Activated T-cell treated with anti-CD3 and anti-CD28 coated beads, Interleukin-2, amount 50 U/mL, for 24 hours (primary cell): ENCODE data around the gene NAALADL2.
"Not testable (repeated sequence)": the region's sequence is repeated elsewhere in the genome, so short reads cannot be mapped to it uniquely, and the experiment has no call there.

ENCODE experiments used
- DNase-seq: peaks from one replicate; pipeline ENCODE4 v3.0.0-alpha.2; 2020
- H3K27ac Mint-ChIP-seq: 2 replicates; pipeline ENCODE4 v1.8.0; 2020; ENCODE audit warnings: mild to moderate bottlenecking, mixed read lengths
- H3K27me3 Mint-ChIP-seq: 2 replicates; pipeline ENCODE4 v1.8.0; 2020; ENCODE audit warnings: mixed read lengths
- H3K36me3 Mint-ChIP-seq: 2 replicates; pipeline ENCODE4 v1.8.0; 2020; ENCODE audit warnings: low read depth, mixed read lengths
- H3K4me1 Mint-ChIP-seq: 2 replicates; pipeline ENCODE4 v1.8.0; 2020; ENCODE audit warnings: low read depth, mixed read lengths
- H3K4me3 Mint-ChIP-seq: 2 replicates; pipeline ENCODE4 v1.8.0; 2020; ENCODE audit warnings: mild to moderate bottlenecking, moderate library complexity, mixed read lengths
- H3K9me3 Mint-ChIP-seq: 2 replicates; pipeline ENCODE4 v1.8.0; 2020; ENCODE audit warnings: mixed read lengths

The NAALADL2 gene

GRCh38 chr3:175093748-175094147, 234.6 kb downstream of the NAALADL2 start:
- DNase-seq: no peak
- Mint-ChIP-seq H3K27ac (no peak overlapping the region), H3K27me3 (no peaks in the 10 kb centered on the region), H3K4me1 (no peaks in the 10 kb centered on the region), H3K9me3 (no peaks in the 10 kb centered on the region), H3K4me3 (no peak overlapping the region), H3K36me3 (no peaks in the 10 kb centered on the region)

DNA sequence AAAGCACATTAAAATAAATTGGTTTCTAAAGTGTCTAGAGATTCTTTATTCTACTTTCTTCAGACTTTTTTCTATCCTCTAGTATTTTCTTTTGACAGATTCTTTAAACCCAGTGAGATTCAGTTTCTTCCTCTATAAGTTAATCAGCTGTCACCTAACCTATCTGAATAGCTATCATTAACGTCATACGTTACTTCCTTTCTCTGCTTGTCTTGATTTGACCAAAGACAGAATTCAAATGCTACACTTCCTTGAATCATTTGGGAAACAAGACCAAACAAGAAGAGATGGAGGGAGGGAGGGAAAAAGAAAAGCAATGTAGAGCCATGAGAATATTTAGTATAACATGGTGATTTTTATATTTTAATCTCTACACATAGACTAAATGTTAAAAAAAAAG, 235.2 kb downstream of the NAALADL2 start:
- Mint-ChIP-seq H3K27me3 (no peaks in the 10 kb centered on the region), H3K9me3 (no peaks in the 10 kb centered on the region), H3K36me3 (no peaks in the 10 kb centered on the region), H3K27ac (no peak overlapping the region), H3K4me3 (no peak overlapping the region), H3K4me1 (no peaks in the 10 kb centered on the region)
- no peak for DNase-seq

DNA sequence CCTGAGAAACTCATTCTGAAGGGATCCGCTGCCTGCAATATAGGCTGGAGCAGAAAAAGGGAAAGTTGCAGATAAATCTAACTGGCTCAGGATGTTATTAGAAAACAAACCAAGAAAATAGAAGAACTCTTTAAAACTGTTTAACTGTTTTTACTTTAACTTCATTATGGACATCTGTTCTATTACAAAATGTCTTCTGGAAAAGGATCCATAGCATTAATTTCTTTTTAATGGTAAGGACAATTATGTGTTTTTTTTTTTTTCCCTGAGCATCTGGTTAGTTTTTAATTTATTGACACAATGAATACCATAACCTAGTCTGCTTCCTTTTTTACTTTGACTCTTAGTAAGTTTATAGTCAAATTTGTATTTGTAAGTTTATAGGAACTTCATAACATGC, 239.5 kb downstream of the NAALADL2 start:
- Mint-ChIP-seq H3K9me3 (no peaks in the 10 kb centered on the region), H3K4me3 (no peak overlapping the region), H3K4me1 (no peaks in the 10 kb centered on the region), H3K27me3 (no peaks in the 10 kb centered on the region), H3K27ac (no peak overlapping the region), H3K36me3 (no peaks in the 10 kb centered on the region)
- DNase-seq: no peak

DNA sequence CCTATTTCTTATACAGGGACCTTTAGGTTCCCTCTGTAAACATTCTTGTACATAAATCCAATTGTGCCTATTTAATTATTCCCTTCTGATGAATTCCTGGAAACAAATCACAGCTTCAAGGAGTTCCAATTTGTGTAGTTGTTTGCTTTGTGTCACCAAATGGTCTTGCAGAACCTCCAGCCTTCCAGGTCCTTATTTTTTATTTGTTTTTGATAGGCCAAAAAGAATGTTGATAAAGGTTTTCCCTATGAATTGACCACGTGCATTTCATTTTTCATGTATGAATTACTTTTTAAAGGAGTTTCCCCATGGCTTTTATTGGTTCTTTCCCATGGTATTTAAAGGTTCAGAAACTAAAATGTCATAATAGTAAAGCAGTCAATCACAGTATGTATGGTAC, 243.0 kb downstream of the NAALADL2 start:
- no peaks in the 10 kb centered on the region for H3K4me1 Mint-ChIP-seq
- H3K36me3 Mint-ChIP-seq: no peaks in the 10 kb centered on the region
- no peaks in the 10 kb centered on the region for H3K9me3 Mint-ChIP-seq
- no peak overlapping the region for H3K4me3 Mint-ChIP-seq
- DNase-seq: no peak
- H3K27me3 Mint-ChIP-seq: no peaks in the 10 kb centered on the region
- no peak overlapping the region for H3K27ac Mint-ChIP-seq

DNA sequence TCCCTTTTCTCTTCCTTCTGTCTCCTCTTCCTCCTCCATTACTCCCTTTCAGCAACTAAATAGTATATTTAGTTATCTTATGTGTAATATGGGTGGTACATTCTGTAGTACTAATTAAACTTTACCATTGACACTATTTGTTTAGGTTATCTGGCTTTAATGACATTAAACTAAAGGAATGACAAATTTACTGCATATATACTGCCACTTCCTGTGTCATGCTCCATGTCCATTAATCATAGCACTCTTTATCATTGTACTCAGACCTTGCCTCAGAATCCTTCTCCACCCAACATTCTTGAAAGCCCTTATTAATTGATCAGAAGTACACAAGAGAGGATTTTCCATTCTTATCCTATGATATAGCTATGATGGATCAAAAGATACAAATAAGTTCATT, 244.2 kb downstream of the NAALADL2 start:
- Mint-ChIP-seq H3K4me3 (no peak overlapping the region), H3K27me3 (no peaks in the 10 kb centered on the region), H3K27ac (no peak overlapping the region), H3K36me3 (no peaks in the 10 kb centered on the region), H3K4me1 (no peaks in the 10 kb centered on the region), H3K9me3 (no peaks in the 10 kb centered on the region)
- no peak for DNase-seq

DNA sequence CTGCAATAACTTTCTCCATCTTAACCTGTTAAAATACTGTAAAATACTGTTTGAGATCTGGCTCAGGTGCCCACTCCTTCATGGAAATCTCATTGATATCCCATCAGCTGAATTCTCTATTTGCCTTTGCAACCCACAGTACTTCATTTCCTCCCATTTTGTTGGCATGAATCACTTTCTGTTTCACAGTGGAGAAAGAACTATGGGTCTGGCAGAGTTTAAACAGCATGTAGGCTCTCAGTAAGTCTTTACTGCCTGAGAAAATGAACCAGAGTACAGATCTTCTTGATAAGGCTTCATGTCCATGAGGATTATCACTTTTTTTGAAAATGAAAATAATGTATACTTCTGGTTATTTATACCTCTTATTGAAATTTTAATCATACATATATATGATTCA, 245.9 kb downstream of the NAALADL2 start:
- H3K27ac Mint-ChIP-seq: no peak overlapping the region
- H3K9me3 Mint-ChIP-seq: no peaks in the 10 kb centered on the region
- H3K27me3 Mint-ChIP-seq: no peaks in the 10 kb centered on the region
- DNase-seq: no peak
- H3K36me3 Mint-ChIP-seq: no peaks in the 10 kb centered on the region
- no peak overlapping the region for H3K4me3 Mint-ChIP-seq
- no peaks in the 10 kb centered on the region for H3K4me1 Mint-ChIP-seq

- H3K4me3 Mint-ChIP-seq: no peak overlapping the region
- no peaks in the 10 kb centered on the region for H3K4me1 Mint-ChIP-seq
- no peaks in the 10 kb centered on the region for H3K36me3 Mint-ChIP-seq
- no peak overlapping the region for H3K27ac Mint-ChIP-seq
- H3K27me3 Mint-ChIP-seq: no peaks in the 10 kb centered on the region
- no peak for DNase-seq
- H3K9me3 Mint-ChIP-seq: no peaks in the 10 kb centered on the region
Observed at GRCh38 chr3:175107231-175107630, 248.1 kb downstream of the NAALADL2 start.

DNA sequence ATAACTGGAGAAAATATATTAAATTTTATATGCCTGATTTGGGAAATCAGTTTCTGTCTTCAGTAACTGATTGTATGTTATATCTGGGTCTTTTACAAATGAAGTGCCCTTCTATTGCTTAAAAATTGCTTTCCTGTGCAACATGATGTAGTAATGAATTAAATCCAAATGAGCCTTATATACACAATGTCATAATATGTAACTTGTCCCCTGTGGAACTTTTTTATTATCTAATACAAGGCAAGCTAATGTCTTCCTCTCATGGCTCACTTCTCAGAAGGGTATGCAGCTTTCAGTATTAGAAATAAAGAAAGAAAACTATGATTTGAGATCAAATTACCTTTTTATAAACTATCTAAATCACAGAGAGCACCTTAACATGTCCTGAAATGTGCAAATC, 248.9 kb downstream of the NAALADL2 start:
- Mint-ChIP-seq H3K4me3 (no peak overlapping the region), H3K9me3 (no peaks in the 10 kb centered on the region), H3K27ac (no peak overlapping the region)

DNA sequence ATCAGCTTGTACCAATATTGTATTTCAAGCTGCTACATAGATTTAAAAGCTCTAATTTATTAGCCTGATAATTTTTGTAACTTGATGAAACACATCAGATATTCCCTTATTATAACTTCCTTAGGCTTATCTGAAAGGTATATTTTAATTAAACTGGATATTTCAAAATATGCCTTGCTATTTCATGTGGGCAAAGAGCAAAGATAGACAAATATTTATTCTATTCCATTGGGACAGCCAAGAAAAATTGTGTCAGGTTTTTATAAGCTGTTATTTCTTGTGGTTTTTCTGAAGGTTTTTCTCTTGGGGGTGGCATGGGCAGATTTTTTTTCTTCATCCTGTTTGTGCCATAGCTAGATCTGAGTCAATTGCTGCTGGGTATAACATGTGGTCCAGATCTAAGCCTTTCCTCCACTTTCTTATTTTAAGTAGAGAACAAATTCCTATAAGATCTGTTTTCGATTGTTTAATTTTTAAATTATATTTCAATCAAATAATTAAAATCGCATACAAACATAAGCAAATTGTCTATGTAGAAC, 249.5 kb downstream of the NAALADL2 start:
- H3K4me1 Mint-ChIP-seq: no peaks in the 10 kb centered on the region
- no peak overlapping the region for H3K4me3 Mint-ChIP-seq
- no peaks in the 10 kb centered on the region for H3K36me3 Mint-ChIP-seq
- H3K27ac Mint-ChIP-seq: no peak overlapping the region
- DNase-seq: no peak
- no peaks in the 10 kb centered on the region for H3K9me3 Mint-ChIP-seq
- H3K27me3 Mint-ChIP-seq: no peaks in the 10 kb centered on the region

More for the DNA sequence above, 248.9 kb downstream of the NAALADL2 start:
- no peaks in the 10 kb centered on the region for H3K27me3 Mint-ChIP-seq
- DNase-seq: no peak
- no peaks in the 10 kb centered on the region for H3K4me1 Mint-ChIP-seq
- no peaks in the 10 kb centered on the region for H3K36me3 Mint-ChIP-seq

DNA sequence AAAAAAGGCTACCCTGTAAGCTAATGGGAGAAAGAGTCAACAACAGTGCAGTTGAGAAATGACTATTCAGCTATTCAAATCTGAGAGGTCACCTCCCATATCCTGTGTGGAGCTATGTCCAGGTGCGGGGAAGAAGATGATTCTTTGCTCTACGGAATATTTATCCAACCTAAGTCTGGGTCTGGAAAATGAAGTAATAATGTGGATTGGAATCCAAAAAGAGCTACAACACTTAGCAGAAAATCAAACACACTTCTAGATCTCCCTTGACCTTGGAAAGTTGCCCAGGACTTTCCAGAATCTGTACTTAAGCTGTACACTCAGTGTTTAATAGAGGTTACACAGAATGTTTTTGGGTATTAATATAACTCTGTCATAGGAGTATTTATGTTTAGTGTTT, 251.9 kb downstream of the NAALADL2 start:
- no peaks in the 10 kb centered on the region for H3K36me3 Mint-ChIP-seq
- no peak overlapping the region for H3K27ac Mint-ChIP-seq
- H3K27me3 Mint-ChIP-seq: no peaks in the 10 kb centered on the region
- no peaks in the 10 kb centered on the region for H3K9me3 Mint-ChIP-seq
- no peak for DNase-seq
- no peak overlapping the region for H3K4me3 Mint-ChIP-seq
- H3K4me1 Mint-ChIP-seq: no peaks in the 10 kb centered on the region

DNA sequence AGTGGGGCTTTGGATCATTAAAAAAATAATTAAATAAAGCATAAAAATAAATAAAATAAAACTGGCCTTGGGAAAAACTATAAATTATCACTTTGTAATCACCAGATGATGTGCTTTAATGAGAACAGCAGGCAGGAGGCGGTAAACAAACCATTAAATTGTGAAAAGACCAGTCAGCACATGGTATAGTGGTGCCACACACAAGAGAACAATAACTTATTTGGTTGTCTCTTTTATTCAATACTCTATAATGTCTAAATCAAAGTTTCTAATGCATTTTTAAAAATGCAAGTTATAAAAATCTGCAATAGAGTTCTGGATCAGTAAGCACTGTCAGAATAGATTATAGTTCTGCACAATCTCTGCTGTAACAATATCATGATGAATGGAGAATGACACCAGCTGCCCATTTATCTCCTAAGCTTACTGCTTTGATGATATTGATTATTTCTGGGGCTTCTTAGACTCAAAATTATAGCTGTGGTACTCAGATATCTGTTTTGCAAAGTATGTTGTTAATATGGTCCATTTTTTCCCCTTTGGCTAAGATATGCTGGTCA, 259.3 kb downstream of the NAALADL2 start:
- Mint-ChIP-seq H3K9me3 (peaks cover 2% of the 10 kb centered on the region), H3K27ac (no peak overlapping the region), H3K36me3 (no peaks in the 10 kb centered on the region), H3K4me3 (no peak overlapping the region), H3K27me3 (no peaks in the 10 kb centered on the region), H3K4me1 (no peaks in the 10 kb centered on the region)
- DNase-seq: no peak

- no peak for DNase-seq
- Mint-ChIP-seq H3K4me3 (no peak overlapping the region), H3K9me3 (peaks cover 2% of the 10 kb centered on the region), H3K27ac (no peak overlapping the region), H3K36me3 (no peaks in the 10 kb centered on the region), H3K4me1 (no peaks in the 10 kb centered on the region), H3K27me3 (no peaks in the 10 kb centered on the region)
Observed at GRCh38 chr3:175121225-175121624, 262.1 kb downstream of the NAALADL2 start.

- no peak overlapping the region for H3K4me3 Mint-ChIP-seq
- no peaks in the 10 kb centered on the region for H3K27me3 Mint-ChIP-seq
- no peak overlapping the region for H3K27ac Mint-ChIP-seq
- no peak for DNase-seq
- H3K9me3 Mint-ChIP-seq: no peaks in the 10 kb centered on the region
- no peaks in the 10 kb centered on the region for H3K4me1 Mint-ChIP-seq
- no peaks in the 10 kb centered on the region for H3K36me3 Mint-ChIP-seq
Observed at GRCh38 chr3:175127075-175127662, 268.0 kb downstream of the NAALADL2 start.

DNA sequence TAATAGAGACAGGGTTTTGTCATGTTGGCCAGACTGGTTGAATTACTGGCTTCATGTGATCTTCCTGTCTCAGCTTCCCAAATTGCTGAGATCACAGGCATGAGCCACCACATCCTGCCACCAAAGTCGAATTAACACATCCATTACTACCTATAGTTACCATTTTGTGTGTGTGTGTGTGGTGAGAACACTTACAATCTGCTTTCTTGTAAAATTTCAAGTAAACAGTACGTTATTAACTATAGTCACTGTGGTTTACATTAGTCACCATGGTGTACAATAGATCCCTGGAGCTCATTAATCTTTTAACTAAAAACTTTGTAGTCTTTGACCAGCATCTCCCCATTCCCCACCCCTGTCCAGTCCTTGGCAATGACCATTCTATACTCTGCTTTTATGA, 270.0 kb downstream of the NAALADL2 start:
- no peak overlapping the region for H3K27ac Mint-ChIP-seq
- no peaks in the 10 kb centered on the region for H3K36me3 Mint-ChIP-seq
- no peak for DNase-seq

DNA sequence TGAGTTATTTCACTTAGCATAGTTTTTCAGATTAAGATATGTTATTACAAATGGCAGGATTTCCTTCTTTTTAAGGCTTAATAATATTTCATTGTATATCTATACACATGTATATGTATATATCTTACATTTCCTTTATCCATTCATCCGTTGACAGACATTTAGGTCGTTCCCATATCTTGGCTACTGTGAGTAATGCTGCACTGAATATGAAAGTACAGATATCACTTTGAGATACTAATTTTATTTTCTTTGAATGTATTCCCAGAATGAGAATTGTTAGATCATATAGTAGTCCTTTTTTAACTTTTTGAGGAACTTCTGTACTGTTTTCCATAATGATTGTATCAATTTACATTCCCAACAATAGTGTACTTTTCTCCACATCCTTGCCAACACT, 270.4 kb downstream of the NAALADL2 start:
- no peak for DNase-seq
- Mint-ChIP-seq H3K36me3 (no peaks in the 10 kb centered on the region), H3K4me3 (no peak overlapping the region), H3K9me3 (peaks cover 5% of the 10 kb centered on the region), H3K4me1 (no peaks in the 10 kb centered on the region), H3K27me3 (no peaks in the 10 kb centered on the region), H3K27ac (no peak overlapping the region)

More for the DNA sequence above, 270.0 kb downstream of the NAALADL2 start:
- peaks cover 3% of the 10 kb centered on the region for H3K9me3 Mint-ChIP-seq
- no peaks in the 10 kb centered on the region for H3K4me1 Mint-ChIP-seq
- H3K27me3 Mint-ChIP-seq: no peaks in the 10 kb centered on the region
- no peak overlapping the region for H3K4me3 Mint-ChIP-seq

GRCh38 chr3:175131866-175132265, 272.7 kb downstream of the NAALADL2 start:
- not testable (repeated sequence) for H3K27ac Mint-ChIP-seq

More at GRCh38 chr3:175131866-175132265, 272.7 kb downstream of the NAALADL2 start:
- H3K4me1 Mint-ChIP-seq, H3K36me3 Mint-ChIP-seq, DNase-seq, H3K9me3 Mint-ChIP-seq, H3K27me3 Mint-ChIP-seq, H3K4me3 Mint-ChIP-seq: not testable (repeated sequence)
